GM18861 (cell line): ENCODE data around the gene PITX3.

Source experiments
- ATAC-seq: cut with Tn5 transposase; IDR thresholded peaks from one replicate; pipeline ENCODE4 v1.9.1; 2021; ENCODE audit not compliant: unreplicated experiment

The PITX3 gene

DNA sequence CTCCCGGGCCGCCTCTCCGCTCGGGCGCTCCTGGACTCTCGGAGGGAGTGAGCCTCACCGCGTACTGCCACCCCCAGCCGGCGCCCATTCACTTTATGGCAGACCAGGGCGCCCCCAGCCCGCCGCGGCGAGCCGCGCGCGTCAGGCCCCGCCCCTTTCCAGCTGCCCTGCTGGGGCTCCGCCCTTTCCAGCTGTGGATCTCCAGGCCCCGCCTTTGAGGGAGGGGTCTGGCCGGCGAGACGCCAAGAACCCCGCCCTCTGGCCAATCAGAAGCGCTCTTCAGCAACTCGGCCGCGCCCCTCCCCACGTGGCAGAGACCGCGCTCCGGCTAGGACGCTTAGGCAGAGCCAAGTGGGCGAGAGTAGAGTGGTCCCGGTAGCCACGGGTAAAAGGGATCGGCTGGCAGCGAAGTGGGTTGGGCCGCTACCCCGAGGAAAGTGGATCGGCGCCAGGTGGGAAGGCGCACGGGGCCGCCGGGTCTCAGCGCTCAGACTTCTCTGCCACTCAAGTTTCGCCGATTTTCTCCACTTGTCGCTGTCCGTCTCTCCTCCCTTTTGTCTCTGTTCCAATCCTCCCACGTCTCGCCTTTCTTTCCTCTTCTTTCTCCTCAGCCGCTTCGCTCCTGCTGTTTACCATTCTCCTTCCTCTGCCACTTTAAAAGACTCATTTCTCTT, at the start of gene PITX3:
TSS of gene PITX3 (minus strand) at position 69 of the 674 bp plus-strand sequence. CDS start 9,432 bp downstream, outside the sequence.
- peak; percentile 29 for ATAC-seq

DNA sequence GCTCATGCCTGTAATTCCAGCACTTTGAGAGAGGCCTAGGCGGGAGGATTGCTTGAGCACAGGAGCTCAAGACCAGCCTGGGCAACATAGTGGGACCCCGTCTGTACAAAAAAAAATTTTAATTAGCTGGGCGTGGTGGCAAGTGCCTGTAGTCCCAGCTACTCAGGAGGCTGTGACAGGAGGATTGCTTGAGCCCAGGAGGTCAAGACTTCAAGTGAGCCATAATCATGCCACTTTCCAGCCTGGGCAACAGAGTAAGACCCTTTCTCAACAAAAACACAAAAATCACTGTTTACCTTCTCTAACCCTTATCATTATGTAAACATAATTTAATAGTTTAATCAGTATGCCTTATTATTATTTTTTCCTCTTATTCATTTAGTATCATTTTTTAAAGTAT, 48.5 kb upstream of the PITX3 start:
- no peak for ATAC-seq

DNA sequence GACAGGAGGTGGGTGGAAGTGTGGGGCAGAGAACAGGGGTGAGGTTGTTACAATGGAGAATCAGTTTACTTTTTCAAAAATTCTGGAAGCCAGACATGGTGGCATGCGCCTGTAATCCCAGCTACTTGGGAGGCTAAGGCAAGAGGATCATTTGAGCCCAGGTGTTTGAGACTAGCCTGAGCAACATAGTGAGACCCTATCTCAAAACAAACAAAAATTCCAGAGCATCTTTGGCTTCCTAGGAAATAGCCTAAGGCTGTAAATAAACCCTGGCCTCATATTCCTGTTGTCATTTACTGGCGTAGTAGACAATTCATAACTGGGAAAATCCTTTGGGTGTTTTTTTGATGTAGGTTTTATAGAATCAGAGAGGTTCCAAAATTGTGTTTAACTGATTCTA, 48.0 kb upstream of the PITX3 start:
- ATAC-seq, result no peak

DNA sequence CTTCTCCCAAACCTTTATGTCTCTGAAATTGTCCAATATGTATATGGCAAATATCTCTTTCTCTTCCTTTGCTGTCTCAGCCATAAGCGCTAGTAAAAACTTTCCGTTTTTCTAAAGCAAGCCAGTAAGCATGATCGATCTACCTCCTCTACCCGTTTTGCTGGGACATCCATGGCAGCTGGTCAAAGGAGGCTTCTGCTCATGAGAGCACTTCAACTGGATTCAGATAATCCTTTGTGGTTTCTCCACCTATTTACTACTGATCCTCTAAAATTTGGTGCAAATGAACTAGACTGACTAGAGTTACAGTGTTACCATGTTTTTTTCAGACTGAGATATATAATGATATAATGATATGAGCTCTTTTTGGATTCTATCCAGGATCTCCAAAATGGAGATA, 46.7 kb upstream of the PITX3 start:
- ATAC-seq, result no peak

DNA sequence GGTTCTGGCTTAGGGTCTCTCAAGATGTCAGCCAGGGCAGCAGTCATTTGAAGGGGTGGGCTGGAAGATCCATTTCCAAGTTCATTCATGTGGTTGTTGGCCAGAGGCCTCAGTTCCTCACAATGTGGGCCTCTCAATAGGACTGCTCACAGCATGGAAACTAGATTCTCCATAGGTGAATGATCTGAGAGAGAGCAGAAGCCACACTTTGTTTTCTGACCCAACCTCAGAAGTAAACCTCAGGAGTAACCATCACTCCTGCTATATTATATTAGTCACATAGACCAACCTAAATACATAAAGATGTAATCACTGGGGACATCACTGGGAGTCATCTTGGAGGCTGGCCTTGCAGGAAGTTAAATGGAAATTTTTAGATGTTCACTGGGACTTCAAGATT, 46.2 kb upstream of the PITX3 start:
- ATAC-seq, result no peak

DNA sequence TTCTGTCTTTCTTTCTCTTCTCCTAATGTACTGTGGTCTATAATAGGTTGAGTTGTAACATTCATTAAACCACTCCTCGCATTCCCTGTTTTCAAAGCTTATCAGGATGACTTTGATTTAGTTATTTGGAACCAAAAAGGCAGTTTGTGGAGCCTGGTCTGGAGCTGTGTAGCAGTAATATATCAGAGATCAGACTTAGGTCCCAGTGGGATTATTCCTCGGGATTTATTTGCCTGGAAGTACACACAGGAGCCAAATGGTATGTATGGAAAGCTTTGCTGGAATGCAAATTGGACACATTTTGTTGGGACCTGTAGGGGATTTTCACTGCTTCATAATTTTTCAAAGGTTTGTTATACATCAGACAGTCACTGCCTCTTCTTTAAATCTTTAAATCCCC, 44.9 kb upstream of the PITX3 start:
- no peak for ATAC-seq

DNA sequence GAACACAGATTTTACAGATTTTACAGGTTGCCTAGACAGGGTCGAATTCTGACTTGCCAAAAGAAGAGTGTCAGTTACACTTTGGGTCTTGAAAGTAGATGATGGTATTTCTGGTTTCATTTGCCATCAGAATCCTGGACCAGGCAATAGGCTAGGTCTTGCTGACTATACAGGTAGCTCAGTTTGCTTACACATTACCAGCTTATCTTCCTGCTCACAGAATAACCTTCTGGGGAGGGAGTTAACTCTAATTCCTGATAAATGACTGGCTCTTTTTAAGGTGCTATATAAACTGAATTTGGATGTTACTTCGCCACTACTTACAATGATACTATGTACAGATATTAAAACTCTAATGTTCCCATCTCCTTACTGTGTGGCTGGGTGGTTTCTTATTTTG, 43.8 kb upstream of the PITX3 start:
- ATAC-seq, result no peak

DNA sequence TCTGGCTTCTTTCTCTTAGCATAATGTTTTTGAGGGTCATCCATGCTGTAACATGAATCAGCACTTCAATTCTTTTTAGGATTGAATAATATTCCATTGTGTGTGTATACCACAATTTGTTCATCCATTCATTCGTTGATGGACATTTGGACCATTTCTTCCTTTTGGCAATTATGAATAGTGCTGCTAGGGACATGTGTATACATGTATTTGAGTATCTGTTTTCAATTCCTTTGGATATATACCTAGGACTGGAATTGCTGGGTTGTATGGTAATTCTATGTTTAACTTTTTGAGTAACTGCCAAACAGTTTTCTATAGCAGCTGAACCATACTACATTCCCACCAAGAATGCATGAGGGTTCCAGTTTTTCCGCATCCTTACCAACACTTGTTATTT, 43.2 kb upstream of the PITX3 start:
- ATAC-seq, result no peak

DNA sequence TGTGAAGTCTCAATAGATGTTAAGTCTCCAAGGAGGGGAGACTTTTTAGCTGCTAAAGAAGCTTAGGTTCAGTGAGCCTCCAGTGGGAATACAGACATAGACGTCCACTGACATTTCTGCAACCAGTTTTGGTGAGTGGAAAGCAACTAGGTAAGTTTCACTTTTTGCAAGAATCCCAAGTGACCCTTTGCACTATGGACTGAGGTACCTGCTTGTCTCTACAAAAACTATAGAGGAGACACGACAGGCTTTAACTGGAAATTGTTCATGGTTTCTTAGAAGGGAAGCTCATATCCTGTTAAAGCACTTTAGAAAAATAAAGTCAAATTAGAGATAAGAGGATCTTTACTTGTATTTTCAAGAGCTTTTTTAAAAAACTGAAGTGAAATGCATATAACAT, 42.6 kb upstream of the PITX3 start:
- ATAC-seq, result no peak

DNA sequence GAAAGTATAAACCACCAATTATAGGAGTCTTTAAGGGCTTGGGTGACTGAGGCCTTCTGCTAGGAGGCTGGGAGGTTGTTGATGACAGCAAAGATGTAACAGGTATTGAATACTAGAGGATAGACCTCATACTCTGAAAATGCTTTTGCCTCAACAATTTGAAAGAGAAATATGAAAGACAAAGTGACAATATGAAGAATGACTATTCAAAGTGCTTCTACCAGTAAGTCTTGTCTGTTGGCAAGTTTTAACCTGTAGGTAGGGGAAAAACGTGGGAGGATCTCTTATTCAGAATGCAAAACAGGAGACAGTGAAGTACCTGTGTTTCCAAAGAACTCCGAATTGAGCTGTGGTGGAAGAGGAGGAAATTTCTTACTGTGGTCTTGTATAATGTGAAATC, 42.2 kb upstream of the PITX3 start:
- ATAC-seq, result no peak

DNA sequence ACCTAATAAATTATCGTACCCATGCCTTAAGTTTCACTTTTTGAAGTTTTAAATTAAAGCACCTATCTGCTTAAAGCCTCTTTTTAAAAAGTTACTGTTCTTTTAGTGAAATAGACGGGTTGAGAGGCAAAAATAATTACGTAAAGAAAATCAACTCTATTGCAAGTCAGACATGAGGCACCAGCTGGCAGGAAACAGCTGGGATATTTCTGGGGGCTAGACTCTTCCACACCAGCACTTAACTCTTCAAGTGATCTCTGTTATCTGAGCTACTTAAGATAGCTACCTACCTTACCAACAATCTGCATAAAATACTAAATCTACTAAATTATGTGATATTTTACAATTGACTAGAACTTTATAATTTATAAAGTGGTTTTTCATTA, 39.8 kb upstream of the PITX3 start:
- ATAC-seq, result no peak

DNA sequence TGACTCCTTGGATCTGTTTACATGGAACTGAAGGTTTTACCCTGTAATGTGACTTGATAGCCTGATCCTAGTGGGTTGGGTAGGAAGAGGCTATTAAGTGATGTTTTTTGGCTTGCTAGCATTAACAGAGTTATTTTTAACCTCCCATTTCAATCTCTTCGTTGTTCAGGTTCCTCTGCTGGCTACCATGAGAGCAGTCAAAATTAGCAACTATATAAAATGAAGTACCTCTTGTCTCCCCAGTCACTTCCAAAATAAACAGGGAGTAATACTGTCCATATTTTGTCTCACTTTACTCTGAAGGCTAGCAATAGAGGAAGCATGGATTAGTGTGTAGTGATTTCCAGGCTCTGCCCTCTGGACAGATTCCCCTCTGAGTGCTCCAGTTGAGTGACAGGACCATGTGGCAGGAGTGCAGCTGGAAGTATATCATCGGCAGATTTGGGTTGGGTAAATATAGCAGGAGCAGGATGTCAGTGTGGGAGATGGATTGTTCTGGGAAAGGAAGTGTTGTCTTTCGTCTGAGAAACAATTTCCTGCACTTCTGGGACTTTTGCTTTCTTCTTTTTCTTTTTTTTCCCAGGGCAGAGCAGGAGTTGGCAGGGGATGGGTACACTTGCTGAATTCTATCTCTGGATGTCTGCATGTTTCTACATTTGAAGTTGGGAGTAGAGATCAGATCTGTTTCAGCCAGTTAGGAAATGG, 39.2 kb upstream of the PITX3 start:
- no peak for ATAC-seq

DNA sequence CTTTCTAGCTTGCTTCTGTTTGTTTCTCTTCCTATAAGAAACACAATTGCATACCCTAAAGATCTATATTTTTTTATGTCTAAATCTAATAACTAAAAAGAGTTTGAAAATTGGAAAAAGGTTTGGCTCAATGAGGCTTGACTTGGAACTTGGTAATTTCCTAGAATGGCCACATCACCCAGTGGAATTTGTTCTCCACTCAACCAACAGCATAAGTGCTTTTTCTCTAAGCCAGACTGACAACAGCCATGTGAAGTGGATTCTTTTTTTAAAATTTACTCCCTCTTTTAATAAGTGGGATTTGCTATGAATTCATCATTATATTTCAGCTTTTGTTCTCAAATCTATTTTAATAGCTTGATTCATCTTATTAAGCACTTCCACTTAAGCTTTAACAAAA, 37.8 kb upstream of the PITX3 start:
- ATAC-seq, result no peak

DNA sequence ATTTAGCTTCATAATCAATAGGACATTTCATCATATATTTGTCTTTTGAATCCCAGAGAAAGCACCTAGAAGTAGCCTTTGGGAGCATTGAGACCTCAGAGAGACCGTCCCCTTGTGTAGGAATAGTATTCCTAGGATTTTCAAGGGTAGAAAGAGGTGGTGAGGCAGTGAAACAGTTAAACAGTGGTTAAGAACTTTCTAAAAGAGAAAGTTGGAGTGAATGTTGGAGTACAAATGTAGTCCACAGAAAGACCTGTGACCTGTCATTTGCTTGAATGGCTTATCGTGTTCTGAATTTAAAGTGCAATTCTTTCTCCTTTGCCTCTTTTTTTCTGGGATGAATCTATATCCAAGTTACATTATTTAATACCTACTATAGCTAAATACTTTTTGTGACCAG, 34.0 kb upstream of the PITX3 start:
- ATAC-seq, result no peak

DNA sequence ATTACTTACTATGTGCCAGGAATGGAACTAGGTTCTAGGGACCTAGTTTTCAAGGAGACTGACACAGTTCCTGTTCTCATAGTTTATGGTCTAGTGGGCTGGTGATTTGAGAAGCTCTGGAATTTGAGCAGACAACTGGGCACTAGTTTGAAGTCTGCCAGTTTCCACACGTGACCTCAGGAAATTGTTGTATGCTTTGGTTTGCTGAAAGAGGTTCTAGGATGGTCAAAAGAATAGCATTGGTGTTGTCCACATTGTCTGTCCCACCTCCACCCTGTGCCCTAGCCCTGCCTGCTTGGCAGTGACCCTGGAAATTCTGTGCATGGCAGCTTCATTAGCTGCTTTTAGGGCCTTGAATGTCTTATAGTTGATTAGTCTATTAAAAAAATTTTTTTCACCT, 32.8 kb upstream of the PITX3 start:
- ATAC-seq, result no peak

DNA sequence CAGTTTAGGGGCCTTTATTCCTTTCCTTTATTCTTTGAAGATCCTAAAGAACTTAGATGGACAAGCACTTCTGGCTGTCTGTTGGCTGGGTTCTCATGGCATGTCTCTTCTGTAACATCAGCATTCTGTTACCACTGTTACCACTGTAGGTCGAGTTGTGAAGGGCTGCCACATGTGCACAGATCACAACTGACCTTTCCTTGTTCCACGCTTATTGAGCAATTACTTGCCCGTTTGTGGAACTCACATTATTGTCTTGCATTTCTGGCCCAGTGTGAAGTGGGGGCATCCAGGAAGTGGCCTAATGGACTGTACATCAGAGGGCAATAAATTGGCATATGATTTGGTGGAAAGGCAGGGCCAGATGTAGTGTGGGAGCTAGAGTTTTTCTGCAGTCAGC, 27.7 kb upstream of the PITX3 start:
- no peak for ATAC-seq

DNA sequence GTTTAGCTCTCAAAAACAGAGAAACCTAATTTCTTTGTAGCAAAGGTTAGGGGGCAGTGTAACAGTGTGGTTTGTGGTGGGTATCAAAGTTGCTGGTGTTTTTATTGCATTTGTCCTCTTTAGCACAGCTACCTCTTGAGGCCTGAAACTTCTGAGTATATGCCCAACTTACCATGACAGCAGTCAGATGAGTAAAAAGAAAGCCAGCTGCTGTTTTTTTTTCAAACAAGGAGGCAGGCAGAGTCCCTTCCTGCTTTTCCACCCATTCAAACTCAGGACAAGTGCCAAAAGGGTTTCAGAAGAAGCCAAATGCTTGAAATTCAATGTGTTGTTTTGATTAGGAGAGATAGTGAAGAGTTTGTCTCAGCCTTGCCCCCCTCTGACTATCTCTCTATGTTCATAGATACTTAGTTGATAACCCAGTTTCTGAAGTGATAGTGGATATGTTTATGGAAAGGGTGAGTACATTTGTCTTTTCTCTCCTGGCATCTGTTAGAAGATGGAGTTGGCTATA, 27.1 kb upstream of the PITX3 start:
- no peak for ATAC-seq

DNA sequence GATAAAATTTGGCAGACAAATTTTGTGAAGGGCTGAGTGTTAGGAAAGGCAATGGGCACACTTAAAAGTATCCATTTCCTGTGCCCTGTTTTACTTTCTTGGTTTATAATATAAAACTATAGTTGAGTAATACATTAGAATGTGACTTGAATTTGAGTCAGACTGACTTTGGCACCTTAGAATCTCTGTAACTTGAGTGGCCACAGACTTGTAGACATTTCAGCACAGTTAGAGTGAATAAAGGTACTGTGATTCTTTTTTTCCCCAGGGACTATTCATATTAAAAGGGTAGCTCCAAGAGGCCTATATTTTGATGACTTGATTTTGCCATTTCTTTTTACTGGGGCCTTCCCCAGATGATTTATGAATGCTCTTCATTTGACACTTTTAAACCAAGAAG, 26.4 kb upstream of the PITX3 start:
- ATAC-seq, result no peak

DNA sequence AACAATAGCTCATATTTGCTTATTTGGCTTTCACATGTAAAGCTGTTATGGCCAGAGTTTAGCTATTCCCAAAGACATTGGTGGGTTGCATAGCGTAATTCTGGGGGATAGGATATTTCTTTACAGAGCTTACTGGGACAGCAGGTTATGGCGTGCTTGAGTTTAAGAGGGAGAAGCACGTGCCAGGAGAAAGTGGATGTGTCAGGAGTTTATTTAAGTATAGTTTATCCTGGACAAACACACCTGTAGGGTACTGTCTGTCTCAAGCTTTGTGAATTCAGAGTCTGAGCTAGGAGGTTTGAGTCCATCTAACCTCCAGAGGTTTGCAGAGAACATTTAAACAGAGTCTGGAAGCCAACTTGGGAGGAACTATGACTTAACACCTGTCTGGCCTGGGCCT, 25.4 kb upstream of the PITX3 start:
- no peak for ATAC-seq

DNA sequence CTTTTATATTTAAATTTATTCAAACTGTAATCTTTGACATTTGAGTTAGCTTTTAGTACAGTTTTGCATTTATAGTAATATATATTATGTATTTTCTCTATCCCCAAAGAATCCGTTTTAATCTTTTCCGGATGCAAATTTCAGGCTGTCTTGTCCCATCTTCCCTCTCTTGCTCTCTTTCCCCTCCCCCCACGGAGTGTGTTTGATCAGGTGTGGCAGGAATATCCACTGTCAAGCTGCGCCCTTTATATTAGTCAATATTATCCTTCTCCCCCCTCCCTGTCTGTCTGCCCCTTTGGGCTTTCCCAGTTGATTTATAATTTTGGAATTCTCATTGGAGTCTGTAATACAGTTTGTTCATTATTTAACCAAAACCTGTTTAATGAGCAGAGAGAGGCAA, 23.1 kb upstream of the PITX3 start:
- ATAC-seq, result no peak

DNA sequence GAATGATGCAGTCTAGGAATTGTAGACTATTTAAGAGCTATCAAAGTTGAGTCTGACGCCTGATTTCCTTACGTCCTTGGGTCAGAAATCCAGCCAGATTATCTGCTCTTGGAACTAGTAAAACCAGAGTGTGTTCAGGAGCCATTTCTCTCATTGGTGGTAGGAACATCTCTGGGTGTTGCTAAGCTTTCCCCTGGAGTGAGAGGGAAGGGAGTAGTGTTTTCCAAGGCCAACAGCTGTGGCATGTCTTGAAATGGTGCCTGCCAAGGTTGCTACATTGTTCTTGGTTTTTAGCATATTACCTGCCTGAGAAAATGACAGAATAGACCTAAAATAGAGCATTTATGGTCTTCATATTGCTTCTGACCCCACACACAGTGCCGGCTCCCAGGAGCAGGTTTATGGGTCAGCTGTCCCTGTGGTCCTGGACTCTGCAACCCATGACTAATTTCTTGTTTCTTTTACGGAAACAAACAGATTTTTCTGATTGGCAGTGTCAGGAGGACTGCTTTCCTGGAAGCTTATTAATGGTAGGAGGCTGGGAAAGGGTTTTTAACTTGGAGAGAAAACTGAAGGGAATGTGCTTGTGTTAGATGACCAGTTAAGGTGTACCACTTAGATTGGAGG, 21.5 kb upstream of the PITX3 start:
- ATAC-seq, result no peak

DNA sequence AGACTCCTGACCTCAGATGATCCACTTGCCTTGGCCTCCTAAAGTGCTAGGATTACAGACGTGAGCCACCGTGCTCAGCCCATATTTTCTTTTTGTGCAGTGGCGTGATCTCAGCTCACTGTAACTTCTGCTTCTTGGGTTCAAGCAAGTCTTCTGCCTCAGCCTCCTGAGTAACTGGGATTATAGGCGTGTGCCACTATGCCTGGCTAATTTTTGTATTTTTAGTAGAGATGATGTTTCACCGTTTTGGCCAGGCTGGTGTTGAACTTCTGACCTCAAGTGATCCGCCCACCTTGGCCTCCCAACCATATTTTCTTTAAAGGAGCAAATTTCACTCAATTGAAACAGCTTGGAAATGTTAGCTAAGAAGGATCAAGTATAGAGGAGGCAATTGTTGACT, 20.5 kb upstream of the PITX3 start:
- ATAC-seq, result no peak
